ENCODE results near the gene SEMA6D. TPM values are rescaled to one million over a fixed set of nuclear protein-coding genes. Genes with fewer than 3 reads are reported as not detected.

The SEMA6D gene
- total RNA-seq, 1 experiment from 2014 or later: 0.03 TPM

DNA sequence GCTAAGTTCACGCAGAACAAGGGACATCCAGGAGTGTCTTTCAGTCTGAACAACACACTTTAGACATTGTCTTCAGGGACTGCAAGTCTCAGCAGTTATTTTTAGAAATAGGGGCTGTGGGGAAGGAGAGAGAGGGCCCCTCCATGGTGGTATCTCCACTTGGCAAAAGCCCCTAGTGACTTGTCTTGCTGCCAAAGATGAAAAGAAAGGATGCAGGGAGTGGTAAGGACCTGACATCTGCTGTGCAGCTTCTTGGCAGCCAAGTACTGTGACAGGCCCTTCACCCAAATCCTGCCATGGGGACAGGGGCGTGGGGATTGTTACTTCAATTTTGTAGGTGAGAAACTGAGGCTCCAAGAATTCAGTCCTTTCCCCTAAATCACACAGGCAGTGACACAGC lies 21.0 kb upstream of the SEMA6D start:
- in situ Hi-C loops (cut with HindIII; ENCODE audit: low pct_unique_long_range_greater_than_20kb, low sequenced_read_pairs) (no loop called here), intact Hi-C loops (cut with micrococcal nuclease; ENCODE audit: unreplicated experiment) (no loop called here)
- H3K4me1 ChIP-seq (ENCODE audit: control insufficient read depth, insufficient read depth, low read length): no peaks in the 10 kb centered on the region
- H3K27ac ChIP-seq (ENCODE audit: low read length): no peak overlapping the region
- H3K36me3 ChIP-seq (ENCODE audit: control insufficient read depth, insufficient read depth, low read length): no peaks in the 10 kb centered on the region
- ChIA-PET POLR2A (no interaction called here), CTCF (no interaction called here)
- H3K4me3 ChIP-seq (ENCODE audit: low read depth in 2 of 2, low read length in 2 of 2): no peak overlapping the region
- BruUV-seq (replicated peaks): no TSS peak
- DNase-seq (ENCODE audit: low read depth, low spot score) (no peak), ATAC-seq (no peak)
- TF ChIP-seq POLR2AphosphoS5 (IDR thresholded peaks at IDR 0.05; ENCODE audit: low read depth, low read length): no peak
- no peak for TF ChIP-seq SIN3A (IDR thresholded peaks at IDR 0.05; ENCODE audit: borderline replicate concordance, insufficient read depth, low read depth, low read length)
- TF ChIP-seq TCF7L2 (IDR thresholded peaks at IDR 0.05; ENCODE audit: low read depth, low read length): no peak
- TF ChIP-seq, protein P1, sequence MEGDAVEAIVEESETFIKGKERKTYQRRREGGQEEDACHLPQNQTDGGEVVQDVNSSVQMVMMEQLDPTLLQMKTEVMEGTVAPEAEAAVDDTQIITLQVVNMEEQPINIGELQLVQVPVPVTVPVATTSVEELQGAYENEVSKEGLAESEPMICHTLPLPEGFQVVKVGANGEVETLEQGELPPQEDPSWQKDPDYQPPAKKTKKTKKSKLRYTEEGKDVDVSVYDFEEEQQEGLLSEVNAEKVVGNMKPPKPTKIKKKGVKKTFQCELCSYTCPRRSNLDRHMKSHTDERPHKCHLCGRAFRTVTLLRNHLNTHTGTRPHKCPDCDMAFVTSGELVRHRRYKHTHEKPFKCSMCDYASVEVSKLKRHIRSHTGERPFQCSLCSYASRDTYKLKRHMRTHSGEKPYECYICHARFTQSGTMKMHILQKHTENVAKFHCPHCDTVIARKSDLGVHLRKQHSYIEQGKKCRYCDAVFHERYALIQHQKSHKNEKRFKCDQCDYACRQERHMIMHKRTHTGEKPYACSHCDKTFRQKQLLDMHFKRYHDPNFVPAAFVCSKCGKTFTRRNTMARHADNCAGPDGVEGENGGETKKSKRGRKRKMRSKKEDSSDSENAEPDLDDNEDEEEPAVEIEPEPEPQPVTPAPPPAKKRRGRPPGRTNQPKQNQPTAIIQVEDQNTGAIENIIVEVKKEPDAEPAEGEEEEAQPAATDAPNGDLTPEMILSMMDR (IDR thresholded peaks at IDR 0.05): no peak
- TF ChIP-seq, protein P2, sequence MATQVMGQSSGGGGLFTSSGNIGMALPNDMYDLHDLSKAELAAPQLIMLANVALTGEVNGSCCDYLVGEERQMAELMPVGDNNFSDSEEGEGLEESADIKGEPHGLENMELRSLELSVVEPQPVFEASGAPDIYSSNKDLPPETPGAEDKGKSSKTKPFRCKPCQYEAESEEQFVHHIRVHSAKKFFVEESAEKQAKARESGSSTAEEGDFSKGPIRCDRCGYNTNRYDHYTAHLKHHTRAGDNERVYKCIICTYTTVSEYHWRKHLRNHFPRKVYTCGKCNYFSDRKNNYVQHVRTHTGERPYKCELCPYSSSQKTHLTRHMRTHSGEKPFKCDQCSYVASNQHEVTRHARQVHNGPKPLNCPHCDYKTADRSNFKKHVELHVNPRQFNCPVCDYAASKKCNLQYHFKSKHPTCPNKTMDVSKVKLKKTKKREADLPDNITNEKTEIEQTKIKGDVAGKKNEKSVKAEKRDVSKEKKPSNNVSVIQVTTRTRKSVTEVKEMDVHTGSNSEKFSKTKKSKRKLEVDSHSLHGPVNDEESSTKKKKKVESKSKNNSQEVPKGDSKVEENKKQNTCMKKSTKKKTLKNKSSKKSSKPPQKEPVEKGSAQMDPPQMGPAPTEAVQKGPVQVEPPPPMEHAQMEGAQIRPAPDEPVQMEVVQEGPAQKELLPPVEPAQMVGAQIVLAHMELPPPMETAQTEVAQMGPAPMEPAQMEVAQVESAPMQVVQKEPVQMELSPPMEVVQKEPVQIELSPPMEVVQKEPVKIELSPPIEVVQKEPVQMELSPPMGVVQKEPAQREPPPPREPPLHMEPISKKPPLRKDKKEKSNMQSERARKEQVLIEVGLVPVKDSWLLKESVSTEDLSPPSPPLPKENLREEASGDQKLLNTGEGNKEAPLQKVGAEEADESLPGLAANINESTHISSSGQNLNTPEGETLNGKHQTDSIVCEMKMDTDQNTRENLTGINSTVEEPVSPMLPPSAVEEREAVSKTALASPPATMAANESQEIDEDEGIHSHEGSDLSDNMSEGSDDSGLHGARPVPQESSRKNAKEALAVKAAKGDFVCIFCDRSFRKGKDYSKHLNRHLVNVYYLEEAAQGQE (IDR thresholded peaks at IDR 0.05; ENCODE audit: insufficient read depth in 1 of 2, low read depth in 2 of 2, low read length in 1 of 2): no peak
- no peaks in the 10 kb centered on the region for H3K27me3 ChIP-seq (ENCODE audit: control insufficient read depth, insufficient read depth, low read length)
- no peaks in the 10 kb centered on the region for H3K9me3 ChIP-seq (ENCODE audit: control insufficient read depth, insufficient read depth, low read depth, low read length)

DNA sequence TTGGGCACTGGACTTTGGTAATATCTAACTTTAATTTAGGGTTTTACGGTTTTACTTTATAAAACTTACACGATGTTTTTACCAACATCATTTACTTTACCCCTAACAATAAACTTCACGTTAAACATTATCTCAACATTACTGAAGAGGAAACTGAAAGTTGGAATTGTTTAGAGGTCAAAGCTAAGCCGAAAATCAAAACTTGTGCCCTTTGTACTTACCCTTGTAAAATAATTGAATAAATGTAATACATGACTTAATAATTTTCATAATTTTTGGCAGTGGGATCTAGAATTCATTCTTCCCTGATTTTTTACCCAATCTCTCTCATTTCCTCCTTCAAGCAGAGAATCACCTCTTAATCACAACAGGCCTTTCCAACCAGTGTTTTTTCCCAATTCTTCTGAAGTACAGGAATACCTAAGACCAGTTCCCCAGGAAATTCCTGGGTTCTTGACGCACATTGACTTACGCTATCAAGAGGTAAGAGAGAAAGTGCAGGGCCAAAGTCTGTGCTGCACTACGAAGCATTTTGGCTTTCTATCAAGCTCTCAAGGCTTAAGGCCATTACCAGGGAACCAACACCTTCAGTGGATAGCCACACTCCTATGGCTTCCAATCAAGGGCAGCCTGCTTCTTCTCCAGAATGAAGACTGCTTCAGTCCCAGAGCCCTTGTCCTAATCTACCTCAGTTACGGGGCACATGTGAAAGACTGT lies 11.9 kb upstream of the SEMA6D start:
- TF ChIP-seq SIN3A (IDR thresholded peaks at IDR 0.05; ENCODE audit: borderline replicate concordance, insufficient read depth, low read depth, low read length) (no peak), POLR2AphosphoS5 (IDR thresholded peaks at IDR 0.05; ENCODE audit: low read depth, low read length) (no peak), TCF7L2 (IDR thresholded peaks at IDR 0.05; ENCODE audit: low read depth, low read length) (no peak)
- TF ChIP-seq, protein P2 (IDR thresholded peaks at IDR 0.05; ENCODE audit: insufficient read depth in 1 of 2, low read depth in 2 of 2, low read length in 1 of 2): no peak
- TF ChIP-seq, protein P1 (IDR thresholded peaks at IDR 0.05): no peak
- ChIA-PET CTCF (no interaction called here), POLR2A (no interaction called here)
- no peaks in the 10 kb centered on the region for H3K9me3 ChIP-seq (ENCODE audit: control insufficient read depth, insufficient read depth, low read depth, low read length)
- H3K27me3 ChIP-seq (ENCODE audit: control insufficient read depth, insufficient read depth, low read length): no peaks in the 10 kb centered on the region
- H3K27ac ChIP-seq (ENCODE audit: low read length): no peak overlapping the region
- no peaks in the 10 kb centered on the region for H3K36me3 ChIP-seq (ENCODE audit: control insufficient read depth, insufficient read depth, low read length)
- DNase-seq (ENCODE audit: low read depth, low spot score): no peak
- intact Hi-C loops (cut with micrococcal nuclease; ENCODE audit: unreplicated experiment): no loop called here
- ATAC-seq: no peak
- in situ Hi-C loops (cut with HindIII; ENCODE audit: low pct_unique_long_range_greater_than_20kb, low sequenced_read_pairs): no loop called here
- no peak overlapping the region for H3K4me3 ChIP-seq (ENCODE audit: low read depth in 2 of 2, low read length in 2 of 2)
- no TSS peak for BruUV-seq (replicated peaks)
- no peaks in the 10 kb centered on the region for H3K4me1 ChIP-seq (ENCODE audit: control insufficient read depth, insufficient read depth, low read length)

All from Panc1 (cell line).